Embryonic facial prominence (tissue), 1 donor: ENCODE measurements around the gene TASP1.

Source experiments
- DNase-seq: peaks from one replicate; pipeline ENCODE4 v3.0.0-alpha.2; 2016; ENCODE audit errors: extremely low spot score

The TASP1 gene

DNA sequence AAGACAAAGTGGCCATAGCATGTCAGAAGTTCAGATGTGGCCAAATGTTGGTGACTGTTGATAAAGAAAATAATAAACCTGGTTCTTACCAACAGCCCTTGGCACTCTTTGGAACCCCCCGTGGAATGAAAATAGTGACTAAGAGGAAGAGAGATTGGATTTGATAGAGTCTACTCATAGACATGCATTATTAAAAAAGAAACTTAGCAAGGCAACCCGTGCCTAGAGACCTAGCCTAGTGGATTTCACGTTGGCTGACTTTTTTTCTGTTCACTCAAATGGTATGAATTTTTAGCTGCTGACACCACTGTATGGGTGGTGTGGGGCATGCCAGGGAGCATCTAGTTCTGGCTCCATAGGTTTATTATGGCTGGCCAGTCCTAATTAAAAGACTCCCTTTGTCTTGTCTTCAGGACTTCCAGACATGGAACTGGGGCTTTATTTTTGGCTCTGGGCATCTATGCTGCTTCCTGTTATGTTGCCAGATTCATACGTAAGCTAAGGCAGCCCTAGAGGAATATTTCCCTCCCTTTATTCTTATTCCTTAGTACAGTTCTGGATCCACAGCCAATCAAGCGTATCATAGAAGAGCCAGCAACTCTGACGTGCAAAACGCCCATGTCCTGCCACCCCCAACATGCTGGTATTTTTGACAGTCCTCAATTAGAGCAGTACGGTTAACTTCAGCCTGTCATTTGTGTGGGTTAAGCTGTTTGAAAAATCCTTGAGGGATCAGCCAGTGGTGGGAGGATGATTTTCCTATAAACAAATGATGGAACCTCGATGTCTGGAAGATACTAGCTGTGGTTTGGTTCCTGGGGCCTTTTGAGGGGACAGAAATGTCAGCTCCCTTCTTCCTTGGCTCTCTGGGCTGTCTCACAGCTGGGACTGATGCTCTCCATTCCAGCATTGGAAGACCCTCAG is 290.2 kb downstream of the TASP1 start:
- no peak for DNase-seq

DNA sequence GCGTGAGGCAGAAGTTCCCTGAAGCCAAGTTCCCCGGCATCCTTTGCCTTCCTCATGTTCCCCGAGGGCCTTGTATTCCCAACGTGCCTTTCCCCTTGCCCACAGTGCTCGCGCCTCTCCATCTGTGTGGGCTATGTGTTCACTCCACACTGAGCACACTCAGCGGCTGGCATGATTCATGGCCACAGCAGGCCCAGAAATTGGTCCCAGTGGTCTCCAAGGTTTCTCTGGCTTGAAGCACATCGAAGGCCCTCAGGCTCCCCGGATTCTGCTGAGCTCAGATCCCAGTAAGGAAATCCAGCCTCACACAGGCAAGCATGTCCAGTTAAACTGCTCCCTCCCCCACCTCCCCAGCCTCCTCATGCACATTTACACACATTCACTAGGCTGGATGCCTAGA is 294.1 kb downstream of the TASP1 start:
- DNase-seq, result no peak

DNA sequence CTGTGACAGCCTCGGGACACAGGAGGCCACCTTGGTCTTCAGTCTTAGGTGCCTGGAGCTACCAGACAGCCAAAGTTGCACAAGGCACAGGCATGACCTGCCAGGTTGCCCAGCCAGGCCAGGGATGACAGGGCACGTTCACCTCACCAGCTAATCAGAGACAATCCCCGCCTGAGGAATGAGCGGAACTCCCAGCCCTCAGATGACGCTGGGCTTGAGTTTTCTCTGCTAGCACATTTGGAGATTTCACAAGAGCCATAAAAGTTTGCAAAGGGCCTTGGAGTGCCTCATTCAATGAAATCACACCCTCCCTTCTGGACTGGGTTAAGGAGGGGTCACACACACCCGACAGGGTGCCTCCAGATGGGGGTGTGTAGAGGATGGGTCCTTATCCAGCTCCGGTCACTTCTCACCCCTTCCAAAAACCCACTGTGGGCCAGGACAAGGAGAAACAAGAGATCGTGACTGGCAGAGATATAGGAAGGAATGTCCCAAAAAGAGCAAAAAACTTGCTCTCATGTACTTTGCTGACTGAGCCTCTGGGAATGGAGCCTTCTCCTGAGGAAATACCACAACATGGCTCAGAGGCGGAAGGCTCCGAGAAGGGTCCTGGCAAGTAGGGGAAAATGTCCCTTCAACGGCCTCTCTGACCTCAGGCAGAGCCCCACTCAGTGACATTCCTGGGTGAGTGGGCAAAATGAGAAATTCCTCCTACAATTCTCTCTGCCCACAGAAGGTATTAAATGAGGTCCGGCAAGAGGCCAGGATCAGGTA is 296.1 kb downstream of the TASP1 start:
- no peak for DNase-seq

DNA sequence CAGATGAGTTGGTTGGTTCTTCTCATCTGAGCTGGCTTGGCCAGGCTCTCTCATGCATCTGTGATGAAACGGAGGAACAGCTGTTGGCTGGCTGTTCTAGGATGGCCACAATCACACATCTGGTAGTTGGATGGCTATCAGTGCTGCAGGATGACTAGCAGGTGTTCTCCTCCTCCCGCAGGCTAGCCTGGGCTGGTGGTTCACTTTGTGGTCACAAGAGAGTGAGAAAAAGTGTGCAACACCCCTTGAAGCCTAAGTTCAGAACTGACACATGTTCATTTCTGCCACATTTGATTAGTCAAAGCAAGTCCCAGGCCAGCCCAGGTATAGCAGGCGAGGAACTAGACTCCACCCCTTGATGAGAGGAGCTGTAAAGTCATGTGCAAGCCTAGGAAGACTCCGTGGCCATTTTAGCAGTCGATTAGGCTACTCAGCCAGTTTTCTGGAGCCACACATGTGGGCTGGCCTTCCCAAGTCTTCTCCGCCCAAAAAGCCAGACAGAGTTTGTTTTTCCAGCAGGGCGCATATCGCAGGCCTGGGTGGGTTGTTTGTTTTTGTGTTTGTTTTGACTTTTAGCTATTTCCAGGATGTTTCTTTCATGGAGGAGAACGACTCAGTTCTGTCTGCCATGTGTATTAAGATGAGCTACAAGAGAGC is 296.9 kb downstream of the TASP1 start:
- no peak for DNase-seq

DNA sequence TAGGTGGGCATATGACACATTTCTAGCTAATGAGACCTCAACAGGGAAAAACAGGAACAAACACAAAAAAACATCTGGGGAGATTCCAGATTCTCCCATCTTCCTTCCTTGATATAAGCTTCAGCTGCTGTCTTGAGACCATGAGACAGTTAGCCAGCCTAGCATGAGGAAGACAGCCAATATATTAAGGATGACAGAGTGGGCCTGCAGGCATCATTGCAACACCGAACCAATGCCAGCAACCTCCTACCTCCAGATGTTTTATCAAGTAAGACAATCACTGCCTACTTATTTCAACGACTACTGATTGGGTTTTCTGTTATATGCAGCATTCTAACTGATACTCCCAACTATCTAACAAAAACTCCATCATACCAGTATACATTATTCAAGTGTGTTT is 298.6 kb downstream of the TASP1 start:
- no peak for DNase-seq
